GM13976 (cell line): ENCODE data around the gene MCRIP1.

Experiments used
- DNase-seq: peaks from one replicate; pipeline ENCODE4 v3.0.0; 2012; ENCODE audit warnings: low spot score
- CTCF ChIP-seq: IDR thresholded peaks from 2 replicates; pipeline ENCODE4 v1.5.1; 2012; ENCODE audit warnings: borderline replicate concordance, mild to moderate bottlenecking; ENCODE audit not compliant: insufficient read depth; ENCODE audit errors: extremely low read depth, missing control alignments, control extremely low read depth
- in situ Hi-C: fragments of 300-500 bp; cut with MboI; formaldehyde crosslinking; loops from one replicate; pipeline ENCODE4 v1.12.0; 2022; ENCODE audit warnings: low sequenced_read_pairs, mixed read lengths, inconsistent platforms; ENCODE audit not compliant: unreplicated experiment

The MCRIP1 gene

GRCh38 chr17:81860756-81861568 is 27.9 kb upstream of the MCRIP1 start:
- in situ Hi-C loops, result no loop called here
- no peak for TF ChIP-seq CTCF
- DNase-seq, result peak; percentile 99

- in situ Hi-C loops, result no loop called here
- peak; percentile 99 for DNase-seq
- TF ChIP-seq CTCF, result no peak
These were observed 27.0 kb upstream of the MCRIP1 start, which contains the start of gene P4HB for GRCh38 chr17:81859906-81860755. Gene P4HB (minus strand): TSS chr17:81860535. CDS start chr17:81860471, 64 bp downstream.

- in situ Hi-C loops, result no loop called here
- no peak for DNase-seq
- TF ChIP-seq CTCF, result no peak
These were observed 26.1 kb upstream of the MCRIP1 start for GRCh38 chr17:81858967-81859905.

GRCh38 chr17:81858170-81858966 is 25.3 kb upstream of the MCRIP1 start:
- no peak for DNase-seq
- TF ChIP-seq CTCF, result no peak
- in situ Hi-C loops, result no loop called here

GRCh38 chr17:81854974-81855774 is 22.1 kb upstream of the MCRIP1 start:
- TF ChIP-seq CTCF, result no peak
- no peak for DNase-seq
- in situ Hi-C loops, result no loop called here
